Trophoblast cell (in vitro differentiated cells and primary cell): ENCODE results near the gene ZDHHC14.

Experiments used
- DNase-seq, 2 donors: peaks; one replicate each; pipeline ENCODE4 v3.0.0-alpha.2; 2016
- H2AFZ ChIP-seq: 2 replicates; pipeline ENCODE4 v1.6.1; 2013; ENCODE audit warnings: low read length, moderate library complexity, mild to moderate bottlenecking; ENCODE audit not compliant: insufficient read depth, poor library complexity
- H2AK5ac ChIP-seq: 2 replicates; pipeline ENCODE4 v1.6.1; 2013; ENCODE audit warnings: mild to moderate bottlenecking, low read length
- H2BK120ac ChIP-seq: 2 replicates; pipeline ENCODE4 v1.6.1; 2013; ENCODE audit warnings: low read length, mild to moderate bottlenecking, moderate library complexity; ENCODE audit not compliant: insufficient read depth, poor library complexity
- H2BK12ac ChIP-seq: 2 replicates; pipeline ENCODE4 v1.6.1; 2013; ENCODE audit warnings: mild to moderate bottlenecking, low read length, moderate library complexity
- H2BK5ac ChIP-seq: 2 replicates; pipeline ENCODE4 v1.6.1; 2013; ENCODE audit warnings: low read length, low read depth, moderate library complexity, mild to moderate bottlenecking; ENCODE audit not compliant: poor library complexity
- H3K14ac ChIP-seq: 2 replicates; pipeline ENCODE4 v1.6.1; 2013; ENCODE audit warnings: mild to moderate bottlenecking, low read length
- H3K18ac ChIP-seq: 2 replicates; pipeline ENCODE4 v1.6.1; 2013; ENCODE audit warnings: mild to moderate bottlenecking, low read length
- H3K23ac ChIP-seq: 2 replicates; pipeline ENCODE4 v1.6.1; 2013; ENCODE audit warnings: low read length
- H3K27ac ChIP-seq: 2 replicates; pipeline ENCODE4 v1.5.1; 2013; ENCODE audit warnings: low read depth, mild to moderate bottlenecking, inconsistent platforms, low read length, moderate library complexity
- H3K27me3 ChIP-seq: 2 replicates; pipeline ENCODE4 v1.6.1; 2013; ENCODE audit warnings: inconsistent platforms, mild to moderate bottlenecking, low read length, moderate library complexity; ENCODE audit not compliant: insufficient read depth
- H3K36me3 ChIP-seq, 2 experiments: 1 replicate in 1 of 2; 2 replicates in 1 of 2; pipeline ENCODE4 v1.6.1; 2013; ENCODE audit warnings: low read length in 2 of 2, mild to moderate bottlenecking in 2 of 2, moderate library complexity in 1 of 2; ENCODE audit not compliant: insufficient read depth in 2 of 2, control insufficient read depth in 1 of 2
- H3K4ac ChIP-seq: 2 replicates; pipeline ENCODE4 v1.6.1; 2013; ENCODE audit warnings: low read depth, mild to moderate bottlenecking, low read length, moderate library complexity
- H3K4me1 ChIP-seq, 2 experiments: 1 replicate in 1 of 2; 2 replicates in 1 of 2; pipeline ENCODE4 v1.6.1; 2013; ENCODE audit warnings: low read length in 2 of 2, mild to moderate bottlenecking in 2 of 2, moderate library complexity in 1 of 2; ENCODE audit not compliant: insufficient read depth in 2 of 2, control insufficient read depth in 1 of 2
- H3K4me2 ChIP-seq: 2 replicates; pipeline ENCODE4 v1.6.1; 2013; ENCODE audit warnings: inconsistent platforms, mild to moderate bottlenecking, low read length, moderate library complexity
- H3K4me3 ChIP-seq: 2 replicates; pipeline ENCODE4 v1.5.1; 2013; ENCODE audit warnings: mild to moderate bottlenecking, low read depth, low read length, inconsistent platforms
- H3K79me1 ChIP-seq: one replicate; pipeline ENCODE4 v1.6.1; 2013; ENCODE audit warnings: low read length
- H3K79me2 ChIP-seq: 2 replicates; pipeline ENCODE4 v1.6.1; 2013; ENCODE audit warnings: low read length, mild to moderate bottlenecking; ENCODE audit not compliant: control insufficient read depth, insufficient read depth, poor library complexity
- H3K9ac ChIP-seq: 2 replicates; pipeline ENCODE4 v1.6.1; 2013; ENCODE audit warnings: mild to moderate bottlenecking, low read length
- H3K9me3 ChIP-seq: 2 replicates; pipeline ENCODE4 v1.6.1; 2013; ENCODE audit warnings: low read depth, mild to moderate bottlenecking, control low read depth, inconsistent platforms, low read length; ENCODE audit not compliant: insufficient read depth
- H4K12ac ChIP-seq: 2 replicates; pipeline ENCODE4 v1.6.1; 2013; ENCODE audit warnings: low read depth, mild to moderate bottlenecking, low read length, moderate library complexity
- H4K8ac ChIP-seq: 2 replicates; pipeline ENCODE4 v1.6.1; 2013; ENCODE audit warnings: low read depth, mild to moderate bottlenecking, low read length, moderate library complexity
- H4K91ac ChIP-seq: one replicate; pipeline ENCODE4 v1.6.1; 2013; ENCODE audit warnings: low read depth, mild to moderate bottlenecking, low read length, moderate library complexity
- WGBS: extraction: QIAGEN DNeasy Blood & Tissue Kit; methylation state at CpG from one replicate; pipeline ENCODE4 v1.1.7; 2013; ENCODE audit warnings: missing lambda C conversion rate; ENCODE audit not compliant: insufficient read length, insufficient coverage; ENCODE audit errors: extremely low coverage; 5-methylcytosine and 5-hydroxymethylcytosine counted together

Gene ZDHHC14

DNA sequence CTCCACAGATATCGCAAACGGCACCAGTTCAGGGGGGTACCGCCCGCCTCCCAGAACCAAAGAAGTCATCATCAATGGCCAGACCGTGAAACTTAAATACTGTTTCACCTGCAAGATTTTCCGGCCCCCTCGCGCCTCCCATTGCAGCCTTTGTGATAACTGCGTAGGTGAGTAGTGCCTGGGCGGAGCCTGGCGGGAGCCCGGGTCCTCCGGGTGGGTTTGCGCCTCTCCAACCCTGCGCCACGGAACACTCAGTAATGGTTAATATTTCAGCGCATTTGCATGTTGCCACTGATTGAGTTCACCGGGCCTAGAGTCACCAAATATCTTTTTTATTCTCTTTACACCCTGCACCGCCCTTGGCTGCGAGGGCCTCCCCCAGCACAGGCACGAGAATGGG, 212.0 kb downstream of the ZDHHC14 start:
- no CpG with 5 or more reads among the region's 21 CpGs for WGBS
- no peak overlapping the region for H2AK5ac ChIP-seq
- no peak for DNase-seq
- H3K18ac ChIP-seq: no peak overlapping the region
- H3K9me3 ChIP-seq: peaks cover 6% of the 10 kb centered on the region
- no peaks in the 10 kb centered on the region for H3K79me1 ChIP-seq
- H3K4me2 ChIP-seq: no peak overlapping the region
- H4K8ac ChIP-seq: no peak overlapping the region
- no peak overlapping the region for H3K23ac ChIP-seq
- H3K4me3 ChIP-seq: no peak overlapping the region
- H3K14ac ChIP-seq: no peak overlapping the region
- H3K27ac ChIP-seq: no peak overlapping the region
- no peak overlapping the region for H2AFZ ChIP-seq
- H3K9ac ChIP-seq: no peak overlapping the region
- no peak overlapping the region for H2BK12ac ChIP-seq
- no peak overlapping the region for H4K12ac ChIP-seq
- no peak overlapping the region for H3K4ac ChIP-seq
- no peaks in the 10 kb centered on the region for H3K36me3 ChIP-seq
- H4K91ac ChIP-seq: no peak overlapping the region
- no peak overlapping the region for H2BK120ac ChIP-seq
- peaks cover 2% of the 10 kb centered on the region in 2 experiments for H3K4me1 ChIP-seq
- no peak overlapping the region for H2BK5ac ChIP-seq
- no peaks in the 10 kb centered on the region for H3K27me3 ChIP-seq
- no peaks in the 10 kb centered on the region for H3K79me2 ChIP-seq

DNA sequence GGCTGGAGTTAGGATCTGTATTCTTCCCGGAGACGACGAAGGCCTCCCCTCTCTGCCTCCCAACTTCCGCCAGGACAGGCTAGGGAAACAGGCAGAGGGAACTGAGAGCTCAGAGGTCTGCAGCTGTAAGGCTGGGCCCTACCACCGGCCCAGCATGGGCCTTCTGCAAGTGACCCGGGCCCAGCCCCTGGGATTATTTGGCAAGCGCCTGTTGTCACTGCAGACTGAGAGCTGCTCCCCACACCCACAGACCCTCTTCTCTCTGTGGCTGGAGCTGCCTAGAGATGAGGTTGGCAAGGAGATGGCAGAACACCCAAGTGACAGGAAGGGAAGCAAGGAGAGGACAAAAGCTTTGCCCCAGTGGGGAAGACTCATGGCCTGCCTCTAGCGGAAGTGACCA, 212.6 kb downstream of the ZDHHC14 start:
- Histone ChIP-seq H4K91ac (no peak overlapping the region), H3K79me2 (no peaks in the 10 kb centered on the region), H2BK120ac (no peak overlapping the region), H3K4me2 (no peak overlapping the region), H3K27ac (no peak overlapping the region), H3K4me3 (no peak overlapping the region), H3K9me3 (peaks cover 6% of the 10 kb centered on the region), H3K9ac (no peak overlapping the region), H3K79me1 (no peaks in the 10 kb centered on the region), H2BK12ac (no peak overlapping the region), H2AK5ac (no peak overlapping the region), H2AFZ (no peak overlapping the region), H4K8ac (no peak overlapping the region), H3K27me3 (no peaks in the 10 kb centered on the region), H3K4ac (no peak overlapping the region), H3K4me1 (peaks cover 2% of the 10 kb centered on the region in 2 experiments), H3K36me3 (no peaks in the 10 kb centered on the region), H2BK5ac (no peak overlapping the region), H4K12ac (no peak overlapping the region), H3K14ac (no peak overlapping the region), H3K18ac (no peak overlapping the region), H3K23ac (no peak overlapping the region)
- DNase-seq: no peak
- WGBS: no CpG with 5 or more reads among the region's 8 CpGs

DNA sequence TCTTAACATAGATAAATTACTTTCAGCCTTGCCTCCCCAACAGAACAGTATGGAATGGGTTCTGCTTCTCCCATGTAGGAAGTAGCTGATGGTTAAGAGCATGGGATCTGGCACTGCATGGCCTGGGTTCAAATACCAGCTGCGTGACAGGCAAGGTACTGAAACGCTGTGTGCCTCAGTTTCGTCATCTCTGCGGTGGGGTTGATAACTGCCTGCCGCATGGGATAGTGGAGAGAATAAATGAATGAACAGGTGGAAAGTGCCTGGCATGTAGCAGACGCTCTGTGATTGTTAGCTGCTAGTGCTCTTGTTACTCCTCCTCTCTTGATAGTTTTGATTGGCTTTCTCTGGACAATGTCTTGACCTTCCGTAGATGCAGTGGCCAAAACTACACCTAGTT, 213.3 kb downstream of the ZDHHC14 start:
- H3K9me3 ChIP-seq: peaks cover 6% of the 10 kb centered on the region
- H4K8ac ChIP-seq: no peak overlapping the region
- H3K4me1 ChIP-seq: peaks cover 2% of the 10 kb centered on the region in 2 experiments
- no peak overlapping the region for H3K27ac ChIP-seq
- no peak overlapping the region for H2AK5ac ChIP-seq
- H3K79me1 ChIP-seq: no peaks in the 10 kb centered on the region
- H3K4me3 ChIP-seq: no peak overlapping the region
- H3K23ac ChIP-seq: no peak overlapping the region
- no peak overlapping the region for H3K9ac ChIP-seq
- H4K12ac ChIP-seq: no peak overlapping the region
- no peak overlapping the region for H2AFZ ChIP-seq
- H3K4ac ChIP-seq: no peak overlapping the region
- H3K18ac ChIP-seq: no peak overlapping the region
- H2BK120ac ChIP-seq: no peak overlapping the region
- no peak overlapping the region for H2BK5ac ChIP-seq
- H3K79me2 ChIP-seq: no peaks in the 10 kb centered on the region
- no peak overlapping the region for H2BK12ac ChIP-seq
- no peak overlapping the region for H3K4me2 ChIP-seq
- DNase-seq: no peak
- H3K36me3 ChIP-seq: no peaks in the 10 kb centered on the region
- no peak overlapping the region for H3K14ac ChIP-seq
- no peak overlapping the region for H4K91ac ChIP-seq
- WGBS: no CpG with 5 or more reads among the region's 7 CpGs
- no peaks in the 10 kb centered on the region for H3K27me3 ChIP-seq

DNA sequence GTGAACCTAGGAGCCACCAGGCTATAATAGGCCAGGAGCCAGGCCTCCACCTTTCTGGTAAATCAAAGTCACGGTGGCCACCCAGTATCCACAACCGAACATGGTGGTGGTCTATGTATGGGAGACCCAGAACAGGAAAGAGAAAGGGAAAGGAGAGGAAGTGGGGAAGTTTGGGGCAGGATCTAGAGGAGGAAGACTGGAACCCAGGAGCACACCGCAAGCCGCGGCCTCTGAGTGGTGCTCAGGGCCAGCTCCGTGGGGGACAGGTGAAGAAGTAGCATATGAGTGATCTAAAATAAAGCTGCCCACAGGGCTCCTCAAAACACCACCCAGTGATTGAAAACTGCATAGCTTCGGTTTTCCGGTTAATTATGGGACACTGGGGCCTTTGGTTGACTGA, 214.8 kb downstream of the ZDHHC14 start:
- Histone ChIP-seq H3K23ac (no peak overlapping the region), H3K4me2 (no peak overlapping the region), H2AK5ac (no peak overlapping the region), H3K4ac (no peak overlapping the region), H3K9ac (no peak overlapping the region), H3K4me3 (no peak overlapping the region), H3K36me3 (no peaks in the 10 kb centered on the region), H2BK5ac (no peak overlapping the region), H3K79me1 (no peaks in the 10 kb centered on the region), H3K27ac (no peak overlapping the region), H3K4me1 (peaks cover 2% of the 10 kb centered on the region in 2 experiments), H2BK12ac (no peak overlapping the region), H4K8ac (no peak overlapping the region), H4K91ac (no peak overlapping the region), H2BK120ac (no peak overlapping the region), H3K79me2 (no peaks in the 10 kb centered on the region), H2AFZ (no peak overlapping the region), H3K27me3 (no peaks in the 10 kb centered on the region), H4K12ac (no peak overlapping the region), H3K18ac (no peak overlapping the region), H3K9me3 (no peaks in the 10 kb centered on the region), H3K14ac (no peak overlapping the region)
- WGBS: no CpG with 5 or more reads among the region's 8 CpGs
- DNase-seq: no peak
